Measurements from ENCODE around the gene BMP2K. TPM values are rescaled to one million over a fixed set of nuclear protein-coding genes. Genes with fewer than 3 reads are reported as not detected.

BMP2K gene
- total and polyA plus RNA-seq, 2 donors = 7.6 to 106 TPM

DNA sequence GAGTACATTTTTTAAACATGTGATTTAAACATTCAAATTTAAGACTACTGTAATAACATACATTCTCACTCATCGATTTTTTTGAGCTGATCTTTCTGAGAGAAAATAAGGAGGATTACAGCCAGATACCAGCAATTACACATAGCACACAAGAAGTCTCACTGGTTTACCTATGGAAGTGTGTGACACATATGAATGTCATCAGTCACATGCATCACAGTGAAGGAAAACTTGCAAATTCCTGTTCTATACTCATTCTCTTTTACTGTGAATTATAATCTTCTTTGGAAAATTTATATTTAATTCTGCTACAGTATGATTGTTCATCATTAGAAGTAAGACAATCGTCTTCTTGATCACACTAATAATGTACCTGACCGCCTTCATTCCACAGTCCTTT is 21.3 kb upstream of the BMP2K start:
- WGBS = 81% methylated on average over 3 of the region's 3 CpGs
- H3K27ac ChIP-seq (ENCODE audit: low read depth) = no peak overlapping the region
- H3K4me3 ChIP-seq (ENCODE audit: low read depth, low read length) = no peak overlapping the region
- no peaks in the 10 kb centered on the region for H3K4me1 ChIP-seq (ENCODE audit: insufficient read depth)
- no peak for DNase-seq (ENCODE audit: extremely low spot score)
- no peaks in the 10 kb centered on the region for H3K36me3 ChIP-seq (ENCODE audit: insufficient read depth)

- WGBS = 88% methylated on average over 3 of the region's 3 CpGs
- Histone ChIP-seq H3K36me3 (ENCODE audit: insufficient read depth) (no peaks in the 10 kb centered on the region), H3K4me3 (ENCODE audit: low read depth, low read length) (no peak overlapping the region), H3K4me1 (ENCODE audit: insufficient read depth) (no peaks in the 10 kb centered on the region), H3K27ac (ENCODE audit: low read depth) (no peak overlapping the region)
- DNase-seq (ENCODE audit: extremely low spot score) = no peak
Measured at GRCh38 chr4:78756137-78756536, 20.0 kb upstream of the BMP2K start.

GRCh38 chr4:78756776-78757175 is 19.4 kb upstream of the BMP2K start:
- Histone ChIP-seq H3K4me1 (ENCODE audit: insufficient read depth) (no peaks in the 10 kb centered on the region), H3K27ac (ENCODE audit: low read depth) (no peak overlapping the region), H3K4me3 (ENCODE audit: low read depth, low read length) (no peak overlapping the region), H3K36me3 (ENCODE audit: insufficient read depth) (no peaks in the 10 kb centered on the region)
- DNase-seq (ENCODE audit: extremely low spot score) = no peak
- 94% methylated on average over 1 of the region's 1 CpG for WGBS

GRCh38 chr4:78757574-78757973 is 18.6 kb upstream of the BMP2K start:
- Histone ChIP-seq H3K36me3 (ENCODE audit: insufficient read depth) (no peaks in the 10 kb centered on the region), H3K27ac (ENCODE audit: low read depth) (no peak overlapping the region), H3K4me1 (ENCODE audit: insufficient read depth) (no peaks in the 10 kb centered on the region), H3K4me3 (ENCODE audit: low read depth, low read length) (no peak overlapping the region)
- no peak for DNase-seq (ENCODE audit: extremely low spot score)
- WGBS = 88% methylated on average over 1 of the region's 1 CpG

- H3K36me3 ChIP-seq (ENCODE audit: insufficient read depth) = no peaks in the 10 kb centered on the region
- 100% methylated on average over 1 of the region's 1 CpG for WGBS
- no peak for DNase-seq (ENCODE audit: extremely low spot score)
- no peaks in the 10 kb centered on the region for H3K4me1 ChIP-seq (ENCODE audit: insufficient read depth)
- H3K4me3 ChIP-seq (ENCODE audit: low read depth, low read length) = no peak overlapping the region
- no peak overlapping the region for H3K27ac ChIP-seq (ENCODE audit: low read depth)
Measured at GRCh38 chr4:78758085-78758484, 18.1 kb upstream of the BMP2K start.

DNA sequence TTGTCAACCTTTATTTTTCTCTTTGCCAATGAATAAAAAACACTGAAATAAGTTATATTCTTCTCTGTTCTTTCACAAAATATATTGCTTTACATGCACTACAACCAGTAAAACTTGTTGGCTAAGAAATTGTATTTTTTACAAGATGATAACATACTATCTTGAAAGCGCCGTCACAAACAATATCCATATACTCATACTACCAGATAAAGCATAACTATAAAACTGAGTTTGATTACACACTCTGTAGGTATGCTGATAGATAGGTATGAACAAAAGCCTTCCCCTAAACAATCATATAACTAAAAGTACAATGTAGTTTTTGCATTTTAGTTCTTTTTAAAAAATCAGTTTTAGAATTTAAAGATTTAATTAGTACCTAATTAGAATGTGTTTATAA is 13.6 kb upstream of the BMP2K start:
- WGBS = 56% methylated on average over 2 of the region's 2 CpGs
- no peaks in the 10 kb centered on the region for H3K36me3 ChIP-seq (ENCODE audit: insufficient read depth)
- no peaks in the 10 kb centered on the region for H3K4me1 ChIP-seq (ENCODE audit: insufficient read depth)

DNA sequence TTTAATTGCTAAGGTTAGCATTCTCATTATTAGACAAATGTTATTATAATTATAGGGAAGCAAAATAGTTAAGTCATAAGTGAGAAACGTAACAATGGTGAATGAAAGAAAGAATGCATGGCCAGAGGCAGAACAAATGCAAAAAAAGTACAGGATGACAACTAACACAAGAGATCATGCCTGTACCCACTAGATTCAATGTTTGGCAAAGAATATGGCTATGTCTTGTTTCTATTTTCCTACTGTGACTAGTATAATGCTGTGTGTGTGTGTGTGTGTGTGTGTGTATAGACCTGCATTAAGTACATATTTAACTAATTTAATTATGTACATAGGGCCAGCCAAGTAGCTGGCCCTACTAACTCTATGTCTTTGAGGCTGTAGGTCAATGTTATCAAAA is 12.9 kb upstream of the BMP2K start:
- no peaks in the 10 kb centered on the region for H3K36me3 ChIP-seq (ENCODE audit: insufficient read depth)
- no peak overlapping the region for H3K4me3 ChIP-seq (ENCODE audit: low read depth, low read length)
- no peak for DNase-seq (ENCODE audit: extremely low spot score)
- H3K4me1 ChIP-seq (ENCODE audit: insufficient read depth) = no peaks in the 10 kb centered on the region
- no peak overlapping the region for H3K27ac ChIP-seq (ENCODE audit: low read depth)
- 64% methylated on average over 1 of the region's 1 CpG for WGBS

More for the DNA sequence above, 13.6 kb upstream of the BMP2K start:
- no peak for DNase-seq (ENCODE audit: extremely low spot score)
- Histone ChIP-seq H3K27ac (ENCODE audit: low read depth) (no peak overlapping the region), H3K4me3 (ENCODE audit: low read depth, low read length) (no peak overlapping the region)

DNA sequence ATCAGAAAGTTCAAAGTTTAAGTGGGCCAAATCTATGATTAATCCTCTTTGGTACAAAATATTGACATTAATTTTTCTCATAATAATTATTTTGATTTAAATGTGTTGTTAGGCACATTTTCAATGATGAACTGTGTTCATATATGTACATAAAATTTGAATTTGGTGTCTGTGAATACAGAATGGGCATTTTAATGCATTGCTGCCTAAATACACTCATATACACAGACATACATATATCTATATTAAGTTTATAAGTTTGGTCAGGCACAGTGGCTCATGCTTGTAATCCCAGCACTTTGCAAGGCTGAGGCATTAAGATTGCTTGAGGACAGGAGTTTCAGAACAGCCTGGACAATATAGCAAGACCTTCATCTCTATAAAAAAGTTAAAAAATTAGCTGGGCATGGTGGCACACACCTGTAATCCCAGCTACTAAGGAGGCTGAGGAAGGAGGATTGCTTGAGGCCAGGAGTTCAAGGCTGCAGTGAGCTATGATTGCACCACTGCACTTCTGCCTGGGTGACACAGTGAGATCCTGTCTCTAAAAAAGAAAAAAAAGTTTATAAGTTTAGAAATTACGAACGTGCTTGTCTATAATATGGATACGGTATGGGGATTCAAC is 12.3 kb upstream of the BMP2K start:
- Histone ChIP-seq H3K4me3 (ENCODE audit: low read depth, low read length) (no peak overlapping the region), H3K4me1 (ENCODE audit: insufficient read depth) (no peaks in the 10 kb centered on the region), H3K27ac (ENCODE audit: low read depth) (no peak overlapping the region), H3K36me3 (ENCODE audit: insufficient read depth) (no peaks in the 10 kb centered on the region)
- DNase-seq (ENCODE audit: extremely low spot score) = no peak
- WGBS = 64% methylated on average over 3 of the region's 3 CpGs

DNA sequence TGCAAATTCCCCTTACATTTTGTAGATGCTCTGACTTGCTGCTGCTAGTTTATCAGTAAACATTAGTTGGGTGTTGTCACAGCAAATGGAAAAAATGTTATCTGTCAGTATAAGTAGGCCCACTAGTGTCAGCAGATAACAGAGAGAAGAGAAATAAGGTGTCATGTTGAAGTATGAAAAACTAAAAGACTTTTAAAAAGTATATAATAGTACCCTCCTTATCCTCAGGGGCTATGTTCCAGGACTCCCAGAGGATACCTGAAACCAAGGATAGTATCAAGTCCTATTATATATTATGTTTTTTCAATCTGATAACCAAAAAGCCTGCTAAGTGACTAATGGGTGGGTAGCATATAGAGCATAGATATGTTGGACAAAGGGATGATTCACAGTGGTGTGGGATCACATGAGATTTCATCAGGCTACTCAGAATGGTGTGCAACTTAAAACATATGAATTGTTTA is 11.6 kb upstream of the BMP2K start:
- DNase-seq (ENCODE audit: extremely low spot score) = no peak
- no peak overlapping the region for H3K27ac ChIP-seq (ENCODE audit: low read depth)
- no peak overlapping the region for H3K4me3 ChIP-seq (ENCODE audit: low read depth, low read length)
- H3K36me3 ChIP-seq (ENCODE audit: insufficient read depth) = no peaks in the 10 kb centered on the region
- no peaks in the 10 kb centered on the region for H3K4me1 ChIP-seq (ENCODE audit: insufficient read depth)

DNA sequence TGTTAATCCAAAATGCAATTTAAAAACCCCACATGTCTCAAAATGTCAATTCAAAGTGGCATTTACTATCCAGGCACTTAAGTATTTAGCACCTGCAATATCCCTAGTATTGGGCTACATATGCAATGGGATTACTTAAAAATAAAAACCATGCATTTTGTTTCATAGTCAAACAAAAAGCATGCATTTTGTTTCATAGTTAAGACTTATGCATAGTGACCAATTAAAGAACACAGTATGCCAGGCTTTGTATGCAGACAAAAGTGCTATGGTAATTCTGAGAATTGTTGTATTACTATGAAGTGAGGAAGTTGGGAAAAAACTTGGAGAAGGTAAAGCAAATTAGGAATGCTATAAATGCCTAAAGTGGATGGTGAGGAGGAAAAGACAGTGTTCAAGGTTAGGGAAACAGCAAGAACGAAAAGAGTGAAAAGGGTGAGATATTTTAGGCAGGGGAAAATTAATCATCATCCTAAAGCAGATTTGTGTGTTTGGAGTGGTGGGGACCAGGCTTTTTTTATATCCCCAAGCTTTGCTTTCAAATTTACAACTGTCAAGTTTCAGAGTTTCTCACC is 10.6 kb upstream of the BMP2K start:
- Histone ChIP-seq H3K36me3 (ENCODE audit: insufficient read depth) (no peaks in the 10 kb centered on the region), H3K4me3 (ENCODE audit: low read depth, low read length) (no peak overlapping the region), H3K4me1 (ENCODE audit: insufficient read depth) (no peaks in the 10 kb centered on the region), H3K27ac (ENCODE audit: low read depth) (no peak overlapping the region)
- DNase-seq (ENCODE audit: extremely low spot score) = no peak
- 28% methylated on average over 1 of the region's 1 CpG for WGBS

GRCh38 chr4:78766026-78766425 is 10.1 kb upstream of the BMP2K start:
- H3K27ac ChIP-seq (ENCODE audit: low read depth) = no peak overlapping the region
- no peak for DNase-seq (ENCODE audit: extremely low spot score)
- H3K4me1 ChIP-seq (ENCODE audit: insufficient read depth) = no peaks in the 10 kb centered on the region
- H3K4me3 ChIP-seq (ENCODE audit: low read depth, low read length) = no peak overlapping the region
- no peaks in the 10 kb centered on the region for H3K36me3 ChIP-seq (ENCODE audit: insufficient read depth)
- 23% methylated on average over 3 of the region's 3 CpGs for WGBS

DNA sequence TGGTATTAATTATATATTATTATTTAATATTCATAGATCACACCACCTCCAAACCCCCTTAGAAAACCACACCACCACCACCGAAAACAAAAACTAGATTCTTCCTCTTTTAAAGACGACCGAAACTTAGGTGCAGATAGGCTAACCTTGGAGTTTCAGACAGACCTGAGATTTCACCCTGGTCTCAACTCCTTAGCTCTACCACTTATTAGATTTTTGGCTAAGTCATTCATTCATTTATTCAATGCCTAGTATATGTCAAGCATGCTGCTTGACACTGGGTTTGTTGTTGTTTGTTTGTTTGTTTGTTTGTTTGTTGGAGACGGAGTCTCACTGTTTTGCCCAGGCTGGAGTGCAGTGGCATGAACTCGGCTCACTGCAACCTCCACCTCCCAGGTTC is 9.5 kb upstream of the BMP2K start:
- no peak for DNase-seq (ENCODE audit: extremely low spot score)
- Histone ChIP-seq H3K4me3 (ENCODE audit: low read depth, low read length) (no peak overlapping the region), H3K36me3 (ENCODE audit: insufficient read depth) (no peaks in the 10 kb centered on the region), H3K4me1 (ENCODE audit: insufficient read depth) (no peaks in the 10 kb centered on the region), H3K27ac (ENCODE audit: low read depth) (no peak overlapping the region)
- WGBS = 96% methylated on average over 5 of the region's 5 CpGs

GRCh38 chr4:78767350-78767749 is 8.8 kb upstream of the BMP2K start:
- Histone ChIP-seq H3K4me1 (ENCODE audit: insufficient read depth) (no peaks in the 10 kb centered on the region), H3K36me3 (ENCODE audit: insufficient read depth) (no peaks in the 10 kb centered on the region), H3K27ac (ENCODE audit: low read depth) (no peak overlapping the region), H3K4me3 (ENCODE audit: low read depth, low read length) (no peak overlapping the region)
- no peak for DNase-seq (ENCODE audit: extremely low spot score)

- H3K36me3 ChIP-seq (ENCODE audit: insufficient read depth) = no peaks in the 10 kb centered on the region
- H3K4me1 ChIP-seq (ENCODE audit: insufficient read depth) = no peaks in the 10 kb centered on the region
- H3K4me3 ChIP-seq (ENCODE audit: low read depth, low read length) = no peak overlapping the region
- WGBS = 73% methylated on average over 12 of the region's 12 CpGs
- no peak for DNase-seq (ENCODE audit: extremely low spot score)
- no peak overlapping the region for H3K27ac ChIP-seq (ENCODE audit: low read depth)
Measured at GRCh38 chr4:78768452-78769180, 7.5 kb upstream of the BMP2K start.
